Mucosa of rectum (tissue), 2 donors: ENCODE data around the gene FHAD1.
A peak's percentile ranks its signal among the peaks of the same experiment; 100 is the strongest.

Experiments
- H3K27ac ChIP-seq, 2 donors: one replicate each; pipeline ENCODE4 v1.7.0; 2013; ENCODE audit warnings: inconsistent platforms in 2 of 2, low read depth in 2 of 2, low read length in 2 of 2
- H3K27me3 ChIP-seq, 2 donors: one replicate each; pipeline ENCODE4 v1.7.0; 2013; ENCODE audit warnings: low read length in 2 of 2; ENCODE audit not compliant: control insufficient read depth in 2 of 2, insufficient read depth in 2 of 2
- H3K36me3 ChIP-seq, 2 donors: one replicate each; pipeline ENCODE4 v1.7.0; 2013; ENCODE audit warnings: low read length in 2 of 2; ENCODE audit not compliant: control insufficient read depth in 2 of 2, insufficient read depth in 2 of 2
- H3K4me1 ChIP-seq, 2 donors: one replicate each; pipeline ENCODE4 v1.7.0; 2013; ENCODE audit warnings: low read length in 2 of 2, mild to moderate bottlenecking in 1 of 2; ENCODE audit not compliant: control insufficient read depth in 2 of 2, insufficient read depth in 2 of 2
- H3K4me3 ChIP-seq, 2 donors: one replicate each; pipeline ENCODE4 v1.7.0; 2013; ENCODE audit warnings: low read length in 2 of 2
- H3K9ac ChIP-seq, 2 donors: one replicate each; pipeline ENCODE4 v1.7.0; 2013; ENCODE audit warnings: low read length in 2 of 2, low read depth in 1 of 2, mild to moderate bottlenecking in 1 of 2
- H3K9me3 ChIP-seq, 2 donors: one replicate each; pipeline ENCODE4 v1.7.0; 2013; ENCODE audit warnings: low read length in 2 of 2; ENCODE audit not compliant: control insufficient read depth in 2 of 2
- donor health status: healthy.
- donor health status: Normal muscosa, but diverticular disease.

FHAD1 gene

GRCh38 chr1:15332952-15333715 lies 86.1 kb downstream of the FHAD1 start:
- Histone ChIP-seq H3K9ac (no peak overlapping the region), H3K4me1 (peaks cover 13 to 20% of the 10 kb centered on the region in 2 donors), H3K4me3 (no peak overlapping the region), H3K27me3 (no peaks in the 10 kb centered on the region), H3K36me3 (no peaks in the 10 kb centered on the region), H3K27ac (no peak overlapping the region), H3K9me3 (no peaks in the 10 kb centered on the region)

- Histone ChIP-seq H3K9me3 (no peaks in the 10 kb centered on the region), H3K4me3 (no peak overlapping the region), H3K27me3 (no peaks in the 10 kb centered on the region), H3K27ac (no peak overlapping the region), H3K36me3 (no peaks in the 10 kb centered on the region), H3K4me1 (peaks cover 7 to 24% of the 10 kb centered on the region in 2 donors), H3K9ac (no peak overlapping the region)
These were observed 88.0 kb downstream of the FHAD1 start for GRCh38 chr1:15334995-15335394.

GRCh38 chr1:15336866-15337265 lies 89.8 kb downstream of the FHAD1 start:
- no peaks in the 10 kb centered on the region for H3K9me3 ChIP-seq
- H3K9ac ChIP-seq: no peak overlapping the region
- H3K4me3 ChIP-seq: no peak overlapping the region
- no peaks in the 10 kb centered on the region for H3K36me3 ChIP-seq
- H3K27ac ChIP-seq: no peak overlapping the region
- H3K27me3 ChIP-seq: no peaks in the 10 kb centered on the region
- peaks cover 11 to 34% of the 10 kb centered on the region in 2 donors for H3K4me1 ChIP-seq

GRCh38 chr1:15337656-15338402 lies 90.8 kb downstream of the FHAD1 start:
- Histone ChIP-seq H3K36me3 (no peaks in the 10 kb centered on the region), H3K4me1 (peaks cover 15 to 38% of the 10 kb centered on the region in 2 donors), H3K4me3 (no peak overlapping the region), H3K9ac (no peak overlapping the region), H3K27ac (no peak overlapping the region), H3K27me3 (no peaks in the 10 kb centered on the region), H3K9me3 (no peaks in the 10 kb centered on the region)

- Histone ChIP-seq H3K4me3 (no peak overlapping the region), H3K9ac (no peak overlapping the region), H3K27ac (peak overlapping the region; percentile 75 to 86), H3K9me3 (no peaks in the 10 kb centered on the region), H3K27me3 (no peaks in the 10 kb centered on the region), H3K36me3 (no peaks in the 10 kb centered on the region), H3K4me1 (peaks cover 15 to 38% of the 10 kb centered on the region in 2 donors)
These were observed 92.5 kb downstream of the FHAD1 start for GRCh38 chr1:15339570-15339969.

GRCh38 chr1:15341228-15341627 lies 94.2 kb downstream of the FHAD1 start:
- peaks cover 15 to 48% of the 10 kb centered on the region in 2 donors for H3K4me1 ChIP-seq
- peak overlapping the region in 1 of 2 donors; percentile 46 for H3K9ac ChIP-seq
- H3K4me3 ChIP-seq: no peak overlapping the region
- H3K36me3 ChIP-seq: no peaks in the 10 kb centered on the region
- H3K9me3 ChIP-seq: no peaks in the 10 kb centered on the region
- H3K27ac ChIP-seq: peak overlapping the region; percentile 66 to 76
- H3K27me3 ChIP-seq: no peaks in the 10 kb centered on the region

- Histone ChIP-seq H3K27me3 (no peaks in the 10 kb centered on the region), H3K4me3 (no peak overlapping the region), H3K4me1 (peaks cover 15 to 48% of the 10 kb centered on the region in 2 donors), H3K36me3 (no peaks in the 10 kb centered on the region), H3K9ac (peak overlapping the region; percentile 3 to 46), H3K9me3 (no peaks in the 10 kb centered on the region), H3K27ac (peak overlapping the region; percentile 66 to 76)
These were observed 94.8 kb downstream of the FHAD1 start for GRCh38 chr1:15341634-15342407.

- peak overlapping the region; percentile 66 to 76 for H3K27ac ChIP-seq
- no peaks in the 10 kb centered on the region for H3K9me3 ChIP-seq
- H3K9ac ChIP-seq: peak overlapping the region; percentile 3 to 29
- H3K36me3 ChIP-seq: no peaks in the 10 kb centered on the region
- no peak overlapping the region for H3K4me3 ChIP-seq
- no peaks in the 10 kb centered on the region for H3K27me3 ChIP-seq
- peaks cover 15 to 48% of the 10 kb centered on the region in 2 donors for H3K4me1 ChIP-seq
These were observed 95.5 kb downstream of the FHAD1 start for GRCh38 chr1:15342408-15342967.

- Histone ChIP-seq H3K27ac (no peak overlapping the region), H3K9me3 (no peaks in the 10 kb centered on the region), H3K27me3 (no peaks in the 10 kb centered on the region), H3K4me1 (peaks cover 15 to 45% of the 10 kb centered on the region in 2 donors), H3K9ac (no peak overlapping the region), H3K36me3 (no peaks in the 10 kb centered on the region), H3K4me3 (no peak overlapping the region)
These were observed 96.1 kb downstream of the FHAD1 start for GRCh38 chr1:15343099-15343498.
